HG03045 (cell line): ENCODE measurements around the gene SULF2.
"Not testable (repeated sequence)": the region's sequence is repeated elsewhere in the genome, so short reads cannot be mapped to it uniquely, and the experiment has no call there.

Source experiments
- ATAC-seq: cut with Tn5 transposase; IDR thresholded peaks from one replicate; pipeline ENCODE4 v1.9.1; 2021; ENCODE audit warnings: mild to moderate bottlenecking, moderate library complexity; ENCODE audit not compliant: unreplicated experiment

Gene SULF2

DNA sequence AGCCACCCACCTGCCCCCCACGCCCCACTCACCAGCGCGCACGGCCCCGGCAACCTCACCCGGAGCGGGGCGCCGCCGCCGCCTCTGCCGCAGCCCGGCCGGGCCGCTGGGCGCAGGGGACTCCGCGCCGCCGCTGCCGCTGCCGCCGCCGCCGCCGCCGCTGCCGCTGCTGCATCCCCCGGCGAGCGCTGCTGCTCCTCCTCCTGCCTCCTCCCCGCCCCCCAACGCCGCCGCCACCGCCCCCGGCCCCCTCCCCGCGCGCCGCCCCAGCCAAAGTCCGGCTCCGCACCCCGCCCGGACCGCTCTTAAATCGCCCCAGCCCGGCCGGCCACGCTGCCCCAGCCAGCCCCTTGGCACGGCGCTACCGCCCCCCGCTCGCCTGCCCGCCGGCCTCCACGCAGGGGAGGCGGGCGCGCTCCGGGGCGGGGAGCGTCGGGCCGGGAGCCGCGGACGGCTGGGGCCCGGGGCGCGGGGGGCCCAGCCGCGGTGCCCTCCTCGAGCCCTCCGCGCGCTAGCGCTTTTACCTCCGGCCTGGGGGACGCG lies at the start of gene SULF2:
TSS of gene SULF2 (minus strand) at position 171 of the 543 bp plus-strand sequence. CDS start 28,118 bp downstream, outside the sequence.
- no peak for ATAC-seq

DNA sequence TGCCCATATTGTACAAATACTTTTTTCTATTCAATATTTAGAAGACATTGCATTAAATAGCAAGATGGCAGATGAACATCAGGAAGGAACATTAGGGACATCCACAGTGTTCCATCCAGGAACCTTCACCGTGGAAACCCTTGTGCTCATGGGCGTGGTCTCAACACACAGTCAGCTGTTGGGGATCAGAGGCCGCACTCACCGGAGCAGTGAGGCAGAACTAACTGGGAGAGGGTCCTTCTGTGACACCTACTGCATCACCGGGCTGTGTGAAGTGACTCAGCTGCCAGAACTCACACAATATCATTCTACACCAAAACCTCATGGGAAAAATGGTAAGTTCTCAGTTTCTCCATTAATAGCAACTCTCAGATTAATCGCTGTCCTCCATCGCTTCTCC lies 46.4 kb upstream of the SULF2 start:
- ATAC-seq = not testable (repeated sequence)

DNA sequence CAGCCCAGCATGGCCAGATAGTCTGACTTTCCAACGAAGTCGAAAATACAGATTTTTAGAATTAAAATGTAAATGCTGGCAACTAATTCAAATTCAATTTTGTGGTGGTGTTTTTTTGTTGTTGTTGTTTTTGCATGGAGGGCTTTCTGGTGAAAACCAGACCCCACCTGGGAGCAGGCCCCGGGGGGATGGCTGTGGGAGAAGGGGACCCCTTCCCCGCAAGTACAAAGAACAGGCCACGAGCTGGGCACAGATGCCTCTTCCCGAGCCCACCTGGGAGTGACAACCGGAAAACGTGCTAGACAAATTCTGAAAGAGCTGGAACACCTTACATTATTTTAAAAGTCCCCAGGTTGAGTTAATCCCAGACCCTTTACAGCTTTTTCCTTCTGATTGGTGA lies 41.4 kb upstream of the SULF2 start:
- ATAC-seq = not testable (repeated sequence)

DNA sequence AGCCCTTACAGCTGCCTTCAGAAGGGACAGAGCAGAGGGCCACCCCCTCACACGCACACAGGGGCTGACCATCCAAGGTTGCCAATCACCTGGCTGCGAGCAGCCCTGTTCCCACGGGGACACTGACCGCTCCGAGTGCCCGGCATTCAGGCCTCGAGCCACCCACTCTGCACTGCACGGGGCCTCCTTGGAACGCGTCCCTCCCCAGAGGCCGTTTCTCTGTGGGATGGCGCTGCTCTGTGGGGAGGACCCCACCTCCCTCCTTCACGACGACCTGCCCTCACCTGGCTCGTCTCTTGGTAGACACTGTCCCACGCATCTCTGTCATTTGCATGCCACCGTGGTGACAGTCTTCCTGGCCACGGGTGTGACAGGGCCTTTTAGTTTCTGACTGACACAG lies 40.7 kb upstream of the SULF2 start:
- not testable (repeated sequence) for ATAC-seq

DNA sequence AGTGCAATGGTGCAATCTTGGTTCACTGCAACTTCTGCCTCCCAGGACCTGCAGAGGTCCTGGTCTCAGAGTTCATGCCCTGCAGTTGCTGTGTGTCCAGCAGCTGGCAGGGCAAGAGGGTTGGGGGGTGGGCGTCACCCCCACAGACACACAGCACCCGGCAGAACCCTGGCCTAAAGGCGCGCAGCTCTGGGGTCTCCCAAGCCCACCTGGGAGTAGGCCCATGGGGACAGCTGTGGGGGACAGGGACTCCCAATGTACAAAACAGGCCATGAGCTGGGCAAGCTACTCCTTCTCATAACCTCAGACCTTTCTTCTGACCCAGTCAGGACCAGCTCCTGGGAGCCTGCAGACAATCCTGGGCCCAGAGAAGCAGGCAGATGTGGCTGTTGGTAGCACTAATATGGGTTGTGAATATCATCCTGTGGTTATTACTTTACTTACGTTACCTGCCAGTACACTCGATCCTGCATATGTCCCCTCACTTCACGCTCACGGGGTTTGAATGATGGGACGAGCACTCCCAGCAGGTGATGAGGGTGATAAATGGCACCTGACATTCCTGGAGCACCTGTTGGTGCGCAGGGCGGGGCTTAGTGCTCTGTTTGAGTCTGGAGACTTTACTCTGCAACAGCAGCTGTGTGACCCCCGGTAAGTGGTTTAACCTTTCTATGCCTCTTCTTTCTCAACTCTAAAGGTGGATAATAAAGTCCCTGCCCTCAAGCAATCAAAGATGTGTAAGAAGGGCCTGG lies 39.9 kb upstream of the SULF2 start:
- no peak for ATAC-seq

DNA sequence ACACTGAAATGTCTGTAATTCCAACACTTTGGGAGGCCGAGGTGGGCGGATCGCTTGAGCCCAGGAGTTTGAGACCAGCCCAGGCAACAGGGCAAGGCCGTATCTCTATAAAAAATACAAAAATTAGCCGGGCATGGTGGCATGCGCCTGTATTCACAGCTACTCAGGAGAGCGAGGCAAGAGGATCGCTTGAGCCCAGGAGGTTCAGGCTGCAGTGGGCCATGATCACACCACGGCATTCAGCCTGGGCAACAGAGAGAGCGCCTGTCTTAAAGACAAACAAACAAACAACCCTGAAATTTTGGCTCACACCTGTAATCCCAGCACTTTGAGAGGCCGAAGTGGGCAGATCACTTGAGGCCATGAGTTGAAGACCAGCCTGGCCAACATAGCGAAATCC lies 38.7 kb upstream of the SULF2 start:
- not testable (repeated sequence) for ATAC-seq

DNA sequence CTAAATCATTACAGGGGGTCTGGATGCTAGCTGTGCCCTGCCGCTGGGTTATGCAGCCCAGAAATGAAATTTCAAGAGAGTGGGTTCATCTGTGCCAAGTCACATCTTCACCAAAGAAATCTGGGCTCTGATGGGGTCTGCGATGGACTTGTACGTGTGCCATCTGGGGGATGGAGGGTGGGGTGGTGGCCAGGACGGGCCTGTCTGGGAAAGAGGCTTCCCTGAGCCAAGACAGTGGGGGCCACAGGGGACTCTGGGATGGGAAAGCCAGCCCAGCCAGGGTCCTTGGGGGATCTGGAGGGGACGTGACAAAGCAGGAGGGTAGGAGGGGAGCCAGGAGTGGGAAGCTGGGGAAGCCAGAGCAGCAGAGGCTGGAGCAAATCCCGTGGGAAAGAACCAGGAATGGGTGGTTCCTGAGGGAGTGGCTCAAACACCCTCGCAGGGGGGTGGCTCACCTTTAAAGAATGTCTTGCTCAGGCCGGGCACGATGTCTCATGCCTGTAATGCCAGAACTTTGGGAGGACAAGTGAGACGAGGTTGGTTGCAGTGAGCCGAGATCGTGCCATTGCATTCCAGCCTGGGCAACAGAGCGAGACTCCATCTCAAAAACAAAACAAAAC lies 36.3 kb upstream of the SULF2 start:
- ATAC-seq = no peak

DNA sequence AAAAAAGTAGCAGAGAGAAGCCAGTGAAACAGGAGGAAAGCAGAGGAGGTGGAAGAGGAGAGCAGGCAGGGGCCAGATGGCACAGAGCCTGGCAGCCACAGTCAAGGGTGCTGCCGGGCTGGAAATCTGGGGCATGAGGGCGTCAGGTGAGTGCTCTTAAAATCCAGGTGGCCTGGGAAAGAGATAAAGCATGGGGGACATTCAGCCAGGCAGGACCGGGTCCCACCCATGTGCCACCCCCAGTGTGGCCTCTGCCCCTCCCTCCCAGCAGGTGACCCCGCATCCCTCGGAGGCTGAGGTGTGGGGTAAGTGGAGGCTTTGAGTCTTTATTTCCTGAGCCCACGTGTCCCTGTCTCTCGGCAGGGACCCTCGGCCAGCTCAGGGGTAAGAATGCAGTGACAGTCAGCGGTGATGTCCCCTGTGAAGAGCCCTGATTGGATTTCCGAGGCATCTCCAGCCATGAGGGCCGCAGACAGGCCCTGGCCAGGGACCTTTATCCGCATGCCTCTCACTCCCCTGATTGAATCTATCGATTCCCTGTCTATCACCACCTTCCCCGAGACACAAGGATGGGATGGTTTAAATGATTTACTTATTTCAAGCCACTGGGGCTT lies 33.8 kb upstream of the SULF2 start:
- no peak for ATAC-seq

DNA sequence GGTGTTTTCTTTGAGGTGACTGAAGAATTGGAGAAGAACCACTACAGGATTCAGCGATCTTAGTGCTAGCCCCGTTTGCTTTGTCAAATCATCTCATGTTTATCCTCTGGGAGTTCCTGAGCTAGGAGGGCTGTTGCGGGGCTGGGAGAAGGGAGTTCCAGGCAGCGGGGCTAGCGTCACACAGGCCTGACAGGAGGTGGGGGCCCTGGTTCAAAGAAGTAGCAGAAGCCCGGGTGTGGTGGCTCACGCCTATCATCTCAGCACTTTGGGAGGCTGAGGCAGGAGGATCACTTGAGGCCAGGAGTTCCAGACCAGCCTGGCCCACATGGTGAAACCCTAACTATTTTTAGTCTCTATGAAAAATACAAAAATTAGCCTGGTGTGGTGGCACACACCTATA lies 33.2 kb upstream of the SULF2 start:
- no peak for ATAC-seq

DNA sequence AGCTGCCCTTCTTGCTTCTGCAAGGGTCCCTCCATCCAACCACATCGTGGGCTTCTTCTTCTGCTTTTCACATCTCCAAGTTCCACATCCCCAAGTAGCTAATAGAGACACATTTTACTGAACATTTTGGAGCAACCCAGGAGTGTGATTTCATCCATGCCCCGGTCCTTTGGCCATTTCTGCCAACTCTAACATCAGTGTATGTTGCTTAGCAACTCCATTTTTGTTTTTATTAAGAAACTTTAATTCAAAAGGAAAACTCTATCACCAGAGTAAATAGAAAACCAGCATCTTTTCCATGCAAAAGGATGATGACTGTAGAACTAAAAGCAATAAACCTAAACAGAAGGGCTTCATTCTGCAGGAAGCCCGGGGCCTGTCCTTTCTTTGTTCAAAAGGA lies 32.7 kb upstream of the SULF2 start:
- ATAC-seq = no peak

DNA sequence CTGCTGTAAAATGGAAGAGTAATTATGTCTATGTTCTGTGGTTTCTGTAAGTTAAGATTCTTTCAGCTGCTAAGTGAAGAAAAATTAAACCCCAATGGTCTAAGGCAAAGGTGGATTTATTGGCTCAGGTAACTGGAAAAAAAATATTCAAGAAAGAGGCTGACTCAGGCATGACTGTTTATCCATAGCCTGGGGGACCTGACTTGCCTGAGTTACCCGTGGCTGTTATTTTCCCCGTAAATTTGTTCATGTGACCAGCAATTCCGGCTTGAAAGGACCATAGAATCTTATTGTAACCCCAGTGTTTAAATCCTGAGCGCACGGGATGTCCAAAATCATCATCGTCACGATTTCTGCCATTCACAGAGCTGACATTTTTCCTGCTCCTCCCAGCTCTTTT lies 32.3 kb upstream of the SULF2 start:
- no peak for ATAC-seq

DNA sequence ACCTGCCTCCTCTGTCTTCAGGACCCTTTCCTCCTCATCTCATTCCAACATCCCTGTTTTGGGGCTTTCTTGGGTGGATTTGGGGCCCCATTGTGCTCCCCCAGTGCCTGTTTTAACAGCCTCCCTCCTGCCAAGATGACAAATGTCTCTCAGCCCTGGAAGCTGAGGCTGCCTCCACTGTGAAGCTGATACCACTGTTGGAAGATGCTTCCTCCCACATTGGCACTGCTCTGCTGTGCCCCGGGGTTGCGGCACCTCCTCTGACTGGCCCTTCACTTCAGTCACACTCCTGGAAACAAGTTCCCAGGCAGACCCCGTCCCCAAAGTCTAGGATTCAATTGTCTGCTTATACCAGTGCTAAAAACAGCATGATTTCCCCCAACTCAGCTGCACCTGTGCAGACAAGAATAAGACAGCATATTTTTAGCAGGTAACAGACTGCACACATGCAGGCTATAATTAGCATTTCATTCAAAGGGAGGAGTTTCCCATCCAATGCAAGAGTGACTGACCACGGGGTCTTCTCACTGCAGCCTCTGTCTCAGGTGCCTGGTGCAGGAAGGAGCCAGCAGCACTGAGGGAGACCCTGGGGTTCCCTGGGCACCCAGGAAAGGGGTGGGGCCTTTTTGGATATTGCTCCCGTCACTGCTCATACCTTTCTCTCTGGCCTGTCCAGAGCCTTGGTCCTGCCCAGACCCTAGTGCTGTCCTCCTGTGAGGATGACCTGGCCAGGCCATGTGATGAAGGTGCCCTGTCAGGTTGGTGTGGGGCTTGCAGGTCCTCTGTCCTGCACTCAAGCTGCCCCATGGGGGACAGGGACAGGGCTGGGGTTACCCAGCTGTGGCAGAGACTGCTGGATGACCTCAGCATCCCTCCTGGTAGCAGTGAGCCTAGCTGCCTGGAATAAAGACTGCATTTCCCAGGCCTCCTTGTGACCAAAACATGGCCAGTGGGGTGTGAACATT lies 31.5 kb upstream of the SULF2 start:
- ATAC-seq = no peak

DNA sequence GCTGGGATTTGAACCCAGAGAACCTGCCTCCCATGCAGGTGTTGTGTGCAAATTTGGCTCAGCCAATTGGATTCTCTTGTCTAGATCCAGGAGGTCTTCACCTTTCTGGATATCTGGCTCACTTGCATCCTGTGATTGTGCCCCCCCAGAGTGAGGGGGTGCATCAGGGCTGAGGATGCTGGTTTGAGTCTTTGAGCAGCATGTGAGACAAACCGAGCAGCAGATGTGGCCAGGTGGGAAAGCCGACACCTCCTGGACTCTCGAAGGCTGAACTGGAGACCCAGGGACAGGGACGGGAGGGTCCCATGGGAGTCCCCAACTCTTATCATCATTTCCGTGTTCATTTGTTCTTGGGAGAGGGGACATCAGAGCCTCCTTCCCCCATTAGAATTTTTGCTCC lies 30.6 kb upstream of the SULF2 start:
- ATAC-seq = no peak

DNA sequence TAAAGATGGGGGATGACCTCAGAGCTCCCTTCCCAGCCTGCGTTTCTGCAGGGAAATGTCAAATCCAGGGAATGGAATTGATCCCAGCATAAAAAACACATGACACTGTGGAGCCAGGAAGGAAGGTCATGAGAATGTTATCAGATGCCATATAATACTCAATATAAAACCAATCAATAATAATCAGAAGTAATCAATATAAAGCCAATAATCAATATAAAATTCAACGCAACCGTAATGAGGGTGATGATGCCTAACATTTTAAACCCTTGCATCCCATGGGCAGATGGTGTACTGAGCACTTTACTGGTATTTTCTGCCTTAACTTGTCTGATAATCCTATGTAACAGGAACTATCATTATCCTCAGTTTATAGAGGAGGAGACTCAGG lies 30.1 kb upstream of the SULF2 start:
- ATAC-seq = no peak

DNA sequence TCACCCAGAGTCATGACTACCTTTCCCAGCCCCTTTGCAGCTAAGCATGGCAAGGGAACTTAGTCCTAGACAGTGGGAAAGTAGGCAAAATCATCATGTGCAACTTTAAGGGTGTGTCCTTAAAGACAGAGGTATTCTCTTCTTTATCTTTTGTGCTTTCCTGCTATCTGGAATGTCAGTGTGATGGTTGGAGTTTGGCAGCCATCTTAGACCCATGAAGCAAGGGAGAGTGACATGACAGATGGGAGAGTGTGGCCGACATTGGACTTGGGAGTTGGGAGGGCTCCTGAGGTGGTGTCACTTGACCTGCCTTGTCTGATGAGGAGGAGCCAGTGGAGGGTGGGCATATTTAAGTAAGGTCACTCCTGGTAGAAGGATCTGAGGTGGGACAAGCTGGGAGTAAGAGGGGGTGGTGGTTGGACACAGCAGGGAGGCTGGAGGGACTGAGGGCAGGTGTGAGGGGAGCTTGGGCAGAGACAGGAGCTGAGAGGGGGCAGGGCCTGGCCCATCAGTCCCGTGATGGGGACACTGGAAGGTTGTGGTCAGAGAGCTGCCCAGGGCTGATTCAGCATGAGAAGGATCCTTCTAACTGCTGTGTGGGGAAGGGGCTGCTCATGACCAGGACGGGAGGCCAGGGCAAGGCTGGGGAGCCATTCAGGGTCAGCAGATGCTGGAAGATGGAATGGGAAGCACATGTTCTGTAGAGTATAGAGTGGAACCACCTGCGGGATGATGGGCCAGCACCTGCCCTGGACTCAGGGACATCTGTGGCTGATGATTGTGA lies 29.5 kb upstream of the SULF2 start:
- ATAC-seq = no peak

DNA sequence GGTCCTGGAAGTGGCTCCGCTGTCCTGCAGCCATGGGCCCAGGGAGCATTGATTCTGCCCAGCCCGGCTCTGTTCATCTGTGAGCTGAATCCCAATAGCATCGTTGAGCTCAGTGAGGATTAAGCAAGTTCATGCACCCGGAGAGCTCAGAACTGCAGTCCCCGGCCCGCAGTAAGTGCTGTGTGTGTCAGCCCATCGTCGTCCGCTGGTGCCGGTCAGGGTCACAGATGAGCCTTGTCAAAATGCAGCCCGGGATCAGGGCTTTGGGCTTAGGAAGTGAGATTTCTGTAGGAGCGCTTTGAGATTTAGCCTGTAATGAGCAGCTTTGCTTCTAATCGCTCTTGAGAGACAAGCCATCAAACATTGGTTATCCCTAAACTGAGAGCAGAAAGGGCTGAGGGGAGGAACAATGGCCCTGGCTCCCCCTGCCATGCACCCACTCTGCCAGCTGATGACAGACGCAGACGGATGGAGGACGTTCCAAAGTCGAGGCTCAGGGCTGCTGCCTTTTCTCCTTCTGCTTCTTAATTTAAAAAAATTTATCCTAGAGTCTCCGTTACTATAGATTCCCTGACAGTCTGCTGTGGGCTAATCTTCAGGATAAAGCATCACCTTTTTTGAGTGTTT lies 25.6 kb upstream of the SULF2 start:
- no peak for ATAC-seq

DNA sequence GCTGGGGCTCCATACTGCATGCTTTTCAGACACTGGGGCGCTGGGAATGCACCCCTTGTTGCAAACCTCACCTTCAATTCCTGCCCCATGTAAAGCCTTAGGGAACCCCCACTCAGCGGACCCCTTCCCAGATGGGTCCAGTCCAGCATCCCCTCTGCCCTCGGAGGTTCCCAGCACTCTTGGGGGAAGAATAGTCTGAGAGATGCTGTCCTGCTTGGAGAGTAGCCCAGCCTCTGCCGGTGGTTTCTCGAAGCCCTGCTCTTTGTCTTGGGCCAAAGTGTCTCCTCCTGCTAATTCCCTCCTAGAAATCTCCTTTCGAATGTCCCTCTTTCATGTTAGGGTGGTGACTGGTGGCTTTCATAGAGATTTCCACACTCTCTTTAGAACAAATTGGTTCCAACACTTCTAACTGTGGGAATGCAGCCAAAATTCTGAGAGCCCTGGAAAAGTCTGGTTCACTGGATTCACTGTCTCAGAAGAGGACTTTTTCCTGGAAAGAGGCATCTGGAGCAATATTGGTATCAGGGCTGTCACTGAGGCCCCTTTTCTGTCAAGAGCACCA lies 24.9 kb upstream of the SULF2 start:
- no peak for ATAC-seq

DNA sequence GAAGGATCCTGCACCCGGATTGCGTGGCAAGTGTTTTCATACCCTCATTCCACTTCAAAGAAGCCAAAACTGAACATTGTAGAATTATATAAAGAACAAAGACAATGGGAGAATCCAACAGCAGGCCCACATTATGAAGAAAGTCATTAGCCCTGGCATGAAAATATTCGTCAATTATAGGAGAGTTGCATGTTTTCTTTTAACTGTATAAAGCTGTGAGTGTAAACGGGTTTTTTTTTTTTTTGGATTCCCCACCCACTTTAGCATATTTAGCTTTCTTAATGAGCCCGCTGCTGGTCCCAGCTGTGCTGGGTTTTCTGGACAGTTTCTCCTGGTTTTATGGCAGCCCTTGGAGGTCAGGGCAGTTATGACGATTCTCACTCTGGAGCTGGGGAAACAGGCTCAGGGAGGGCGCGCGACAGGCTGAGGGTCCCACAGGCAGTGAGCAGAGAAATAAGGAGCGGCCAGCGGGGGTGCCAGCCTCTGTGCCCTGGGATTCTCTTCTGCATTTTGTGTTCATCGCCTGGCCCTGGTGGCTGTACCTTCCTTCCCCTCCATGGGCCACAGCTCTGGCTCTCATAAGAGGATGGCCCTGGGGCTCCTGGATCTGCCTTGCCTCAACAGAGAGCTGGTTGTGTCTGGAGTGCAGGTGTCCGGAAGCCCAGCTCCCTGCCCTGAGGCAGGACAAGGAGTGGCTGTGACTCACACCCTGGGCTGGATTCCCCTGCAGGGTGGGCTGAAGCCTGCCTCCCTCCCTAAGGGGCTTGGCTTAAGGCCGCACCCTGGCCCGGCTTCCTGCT lies 24.1 kb upstream of the SULF2 start:
- no peak for ATAC-seq
